Panc1 (cell line): ENCODE data around the gene SH3RF2. TPM values are rescaled to one million over a fixed set of nuclear protein-coding genes. Genes with fewer than 3 reads are reported as not detected.
"Not testable (repeated sequence)": the region's sequence is repeated elsewhere in the genome, so short reads cannot be mapped to it uniquely, and the experiment has no call there.

ENCODE experiments used
- ATAC-seq: fragments of 200-7000 bp; cut with Tn5 transposase; 2 replicates; pipeline ENCODE4 v1.9.1; 2020; ENCODE audit warnings: mild to moderate bottlenecking, moderate library complexity
- BruUV-seq: library from RNA; stranded (reverse); fragments of 400-500 nt; replicated peaks from 2 replicates; lab custom pipeline; 2021; lab: Mats Ljungman, UMichigan
- CTCF ChIA-PET: fragments of 300-600 bp; sonication (Branson Sonifier 250); formaldehyde crosslinking; loops from one replicate; lab custom pipeline; 2022; ENCODE audit warnings: antibody characterized with exemption; lab: Charles Lee
- POLR2A ChIA-PET: fragments of 300-600 bp; sonication (Branson Sonifier 250); formaldehyde crosslinking; loops from one replicate; lab custom pipeline; 2022; ENCODE audit warnings: antibody characterized with exemption; lab: Charles Lee
- DNase-seq: peaks from one replicate; pipeline ENCODE4 v3.0.0-alpha.2; 2010; ENCODE audit warnings: low read depth, low spot score
- H3K27ac ChIP-seq: 2 replicates; pipeline ENCODE4 v1.5.1; 2011; ENCODE audit warnings: mild to moderate bottlenecking, low read length, inconsistent platforms
- H3K27me3 ChIP-seq: fragments of 200-500 bp; sonication (Bioruptor generic); 2 replicates; pipeline ENCODE4 v1.6.0; 2014; ENCODE audit warnings: low read length, inconsistent platforms; ENCODE audit not compliant: control insufficient read depth, insufficient read depth
- H3K36me3 ChIP-seq: fragments of 200-500 bp; sonication (Bioruptor generic); 2 replicates; pipeline ENCODE4 v1.5.1; 2014; ENCODE audit warnings: inconsistent platforms, mild to moderate bottlenecking, low read length, moderate library complexity; ENCODE audit not compliant: control insufficient read depth, insufficient read depth
- H3K4me1 ChIP-seq: 2 replicates; pipeline ENCODE4 v1.5.1; 2011; ENCODE audit warnings: inconsistent platforms, mild to moderate bottlenecking, low read length, moderate library complexity; ENCODE audit not compliant: control insufficient read depth, insufficient read depth
- H3K4me3 ChIP-seq, 2 experiments: 2 replicates each; pipeline ENCODE4 v1.5.1; 2011 to 2012; ENCODE audit warnings: low read depth in 2 of 2, low read length in 2 of 2, mild to moderate bottlenecking in 2 of 2, inconsistent platforms in 1 of 2, moderate library complexity in 1 of 2
- H3K9me3 ChIP-seq: fragments of 200-500 bp; sonication (Bioruptor generic); 2 replicates; pipeline ENCODE4 v1.5.1; 2014; ENCODE audit warnings: low read depth, mild to moderate bottlenecking, inconsistent platforms, low read length, moderate library complexity; ENCODE audit not compliant: control insufficient read depth, insufficient read depth
- POLR2AphosphoS5 ChIP-seq: IDR thresholded peaks from 2 replicates; pipeline ENCODE4 v1.6.1; 2012; ENCODE audit warnings: mild to moderate bottlenecking, low read depth, low read length, moderate library complexity
- SIN3A ChIP-seq: IDR thresholded peaks from 2 replicates; pipeline ENCODE4 v1.6.1; 2012; ENCODE audit warnings: low read depth, mild to moderate bottlenecking, low read length, moderate library complexity, borderline replicate concordance; ENCODE audit not compliant: insufficient read depth
- TCF7L2 ChIP-seq: IDR thresholded peaks from 2 replicates; pipeline ENCODE4 v1.6.1; 2011; ENCODE audit warnings: mild to moderate bottlenecking, low read depth, low read length, inconsistent platforms
- in situ Hi-C: cut with HindIII; loops from 2 replicates; pipeline ENCODE4 v1.10.0; 2016; ENCODE audit warnings: low sequenced_read_pairs, low pct_unique_long_range_greater_than_20kb
- intact Hi-C: fragments of 100-400 bp; cut with micrococcal nuclease; formaldehyde crosslinking; loops from one replicate; pipeline ENCODE4 v1.10.0; 2022; ENCODE audit not compliant: unreplicated experiment
- total RNA-seq: library from RNA; stranded (reverse); gene quantifications from one replicate; pipeline ENCODE4 v1.2.1, GENCODE V29; 2021; ENCODE audit not compliant: unreplicated experiment
- TF ChIP-seq, protein P1 (sequence below): fragments of 450-650 bp; IDR thresholded peaks from 2 replicates; pipeline ENCODE4 v1.5.1; 2017; ENCODE audit warnings: mild to moderate bottlenecking
- TF ChIP-seq, protein P2 (sequence below), 2 experiments: IDR thresholded peaks; 2 replicates each; pipeline ENCODE4 v1.6.1; 2011 to 2012; ENCODE audit warnings: low read depth in 2 of 2, control low read depth in 1 of 2, low read length in 1 of 2, mild to moderate bottlenecking in 1 of 2, moderate library complexity in 1 of 2; ENCODE audit not compliant: insufficient read depth in 1 of 2

Gene SH3RF2
- total RNA-seq, 1 experiment from 2014 or later = 23.1 TPM

DNA sequence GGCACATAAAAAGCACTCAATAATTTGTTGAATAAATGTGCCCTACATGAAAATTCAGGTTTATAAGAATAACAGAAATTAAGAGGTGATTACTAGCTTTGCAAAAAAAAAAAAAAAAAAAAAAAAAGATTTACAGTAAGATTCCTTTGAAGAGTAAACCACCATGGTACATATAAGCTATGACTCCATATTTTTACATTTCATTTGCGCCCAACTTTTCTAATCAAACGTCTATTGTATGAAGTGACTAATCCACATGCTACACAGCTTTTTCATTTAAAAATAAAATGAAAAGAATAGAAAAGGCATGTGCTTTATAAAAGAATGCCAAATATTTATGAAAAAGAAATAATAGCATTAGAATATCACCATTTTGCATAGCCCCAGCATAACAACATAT is 169.1 kb downstream of the SH3RF2 start, which contains the start of gene PLAC8L1:
PLAC8L1 (minus strand) TSS at position 101 of the 400 bp plus-strand sequence. CDS start 1,266 bp downstream, outside the sequence.
- BruUV-seq = no TSS peak
- CTCF ChIA-PET = no interaction called here
- no peaks in the 10 kb centered on the region for H3K27me3 ChIP-seq
- TF ChIP-seq, protein P1, sequence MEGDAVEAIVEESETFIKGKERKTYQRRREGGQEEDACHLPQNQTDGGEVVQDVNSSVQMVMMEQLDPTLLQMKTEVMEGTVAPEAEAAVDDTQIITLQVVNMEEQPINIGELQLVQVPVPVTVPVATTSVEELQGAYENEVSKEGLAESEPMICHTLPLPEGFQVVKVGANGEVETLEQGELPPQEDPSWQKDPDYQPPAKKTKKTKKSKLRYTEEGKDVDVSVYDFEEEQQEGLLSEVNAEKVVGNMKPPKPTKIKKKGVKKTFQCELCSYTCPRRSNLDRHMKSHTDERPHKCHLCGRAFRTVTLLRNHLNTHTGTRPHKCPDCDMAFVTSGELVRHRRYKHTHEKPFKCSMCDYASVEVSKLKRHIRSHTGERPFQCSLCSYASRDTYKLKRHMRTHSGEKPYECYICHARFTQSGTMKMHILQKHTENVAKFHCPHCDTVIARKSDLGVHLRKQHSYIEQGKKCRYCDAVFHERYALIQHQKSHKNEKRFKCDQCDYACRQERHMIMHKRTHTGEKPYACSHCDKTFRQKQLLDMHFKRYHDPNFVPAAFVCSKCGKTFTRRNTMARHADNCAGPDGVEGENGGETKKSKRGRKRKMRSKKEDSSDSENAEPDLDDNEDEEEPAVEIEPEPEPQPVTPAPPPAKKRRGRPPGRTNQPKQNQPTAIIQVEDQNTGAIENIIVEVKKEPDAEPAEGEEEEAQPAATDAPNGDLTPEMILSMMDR = no peak
- TF ChIP-seq, protein P2, sequence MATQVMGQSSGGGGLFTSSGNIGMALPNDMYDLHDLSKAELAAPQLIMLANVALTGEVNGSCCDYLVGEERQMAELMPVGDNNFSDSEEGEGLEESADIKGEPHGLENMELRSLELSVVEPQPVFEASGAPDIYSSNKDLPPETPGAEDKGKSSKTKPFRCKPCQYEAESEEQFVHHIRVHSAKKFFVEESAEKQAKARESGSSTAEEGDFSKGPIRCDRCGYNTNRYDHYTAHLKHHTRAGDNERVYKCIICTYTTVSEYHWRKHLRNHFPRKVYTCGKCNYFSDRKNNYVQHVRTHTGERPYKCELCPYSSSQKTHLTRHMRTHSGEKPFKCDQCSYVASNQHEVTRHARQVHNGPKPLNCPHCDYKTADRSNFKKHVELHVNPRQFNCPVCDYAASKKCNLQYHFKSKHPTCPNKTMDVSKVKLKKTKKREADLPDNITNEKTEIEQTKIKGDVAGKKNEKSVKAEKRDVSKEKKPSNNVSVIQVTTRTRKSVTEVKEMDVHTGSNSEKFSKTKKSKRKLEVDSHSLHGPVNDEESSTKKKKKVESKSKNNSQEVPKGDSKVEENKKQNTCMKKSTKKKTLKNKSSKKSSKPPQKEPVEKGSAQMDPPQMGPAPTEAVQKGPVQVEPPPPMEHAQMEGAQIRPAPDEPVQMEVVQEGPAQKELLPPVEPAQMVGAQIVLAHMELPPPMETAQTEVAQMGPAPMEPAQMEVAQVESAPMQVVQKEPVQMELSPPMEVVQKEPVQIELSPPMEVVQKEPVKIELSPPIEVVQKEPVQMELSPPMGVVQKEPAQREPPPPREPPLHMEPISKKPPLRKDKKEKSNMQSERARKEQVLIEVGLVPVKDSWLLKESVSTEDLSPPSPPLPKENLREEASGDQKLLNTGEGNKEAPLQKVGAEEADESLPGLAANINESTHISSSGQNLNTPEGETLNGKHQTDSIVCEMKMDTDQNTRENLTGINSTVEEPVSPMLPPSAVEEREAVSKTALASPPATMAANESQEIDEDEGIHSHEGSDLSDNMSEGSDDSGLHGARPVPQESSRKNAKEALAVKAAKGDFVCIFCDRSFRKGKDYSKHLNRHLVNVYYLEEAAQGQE (IDR thresholded peaks at IDR 0.05; ENCODE audit: insufficient read depth in 1 of 2, low read depth in 2 of 2, low read length in 1 of 2) = no peak
- no peak for TF ChIP-seq SIN3A
- TF ChIP-seq TCF7L2 = no peak
- no peak for TF ChIP-seq POLR2AphosphoS5
- no peak within 1 kb of the TSS for H3K4me3 ChIP-seq
- intact Hi-C loops = no loop called here
- H3K9me3 ChIP-seq = no peaks in the 10 kb centered on the region
- DNase-seq = no peak
- POLR2A ChIA-PET = interaction anchor here (0.7 kb wide), 1 partner anchor 256 kb away, joined by 12 read pairs; no protein-coding TSS in a partner anchor
- ATAC-seq = no peak
- no peaks in the 10 kb centered on the region for H3K36me3 ChIP-seq
- in situ Hi-C loops = no loop called here
- no peaks in the 10 kb centered on the region for H3K4me1 ChIP-seq
- no peak within 1 kb of the TSS for H3K27ac ChIP-seq

DNA sequence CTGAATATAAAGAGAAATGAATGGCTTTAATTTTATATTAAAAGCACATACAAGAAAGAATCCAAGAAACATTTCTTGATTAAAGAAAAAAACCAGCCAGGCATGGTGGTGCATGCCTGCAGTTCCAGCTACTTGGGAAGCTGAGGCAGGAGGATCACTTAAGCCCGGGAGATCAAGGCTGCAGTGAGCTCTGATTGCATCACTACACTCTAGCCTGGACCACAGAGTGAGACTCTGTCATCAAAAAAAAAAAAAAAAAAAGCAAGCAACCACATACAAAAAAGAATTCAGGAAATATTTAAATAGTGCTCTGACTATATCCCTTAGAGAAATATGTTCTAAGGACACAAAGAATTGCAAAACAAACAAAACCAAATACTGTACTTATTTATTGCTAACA is 171.5 kb downstream of the SH3RF2 start:
- no peaks in the 10 kb centered on the region for H3K4me1 ChIP-seq
- POLR2A ChIA-PET = no interaction called here
- intact Hi-C loops (no loop called here), in situ Hi-C loops (no loop called here)
- BruUV-seq = no TSS peak
- ATAC-seq (no peak), DNase-seq (no peak)
- no peak overlapping the region for H3K4me3 ChIP-seq
- no peaks in the 10 kb centered on the region for H3K27me3 ChIP-seq
- TF ChIP-seq, protein P1 = no peak
- TF ChIP-seq SIN3A = no peak
- TF ChIP-seq, protein P2 (IDR thresholded peaks at IDR 0.05; ENCODE audit: insufficient read depth in 1 of 2, low read depth in 2 of 2, low read length in 1 of 2) = no peak
- TF ChIP-seq TCF7L2 = no peak
- no peak for TF ChIP-seq POLR2AphosphoS5
- peaks cover 5% of the 10 kb centered on the region; the same call in 1 of the 2 replicates for H3K36me3 ChIP-seq
- H3K9me3 ChIP-seq = no peaks in the 10 kb centered on the region
- no peak overlapping the region for H3K27ac ChIP-seq
- CTCF ChIA-PET = no interaction called here

DNA sequence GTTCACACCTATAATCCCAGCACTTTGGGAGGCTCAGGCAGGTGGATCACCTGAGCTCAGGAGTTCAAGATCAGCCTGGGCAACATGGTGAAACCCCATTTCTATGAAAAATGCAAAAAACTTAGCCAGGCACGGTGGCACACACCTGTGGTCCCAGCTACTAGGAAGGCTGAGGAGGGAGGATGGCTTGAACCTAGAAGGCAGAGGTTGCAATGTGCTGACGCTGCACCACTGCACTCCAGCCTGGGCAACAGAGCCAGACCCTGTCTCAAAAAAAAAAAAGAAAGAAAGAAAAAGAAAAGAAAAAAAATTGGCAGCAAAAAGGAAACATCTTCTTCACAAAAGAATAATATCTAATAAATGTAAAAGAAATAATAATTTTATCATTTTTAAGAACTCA is 172.5 kb downstream of the SH3RF2 start:
- ATAC-seq, DNase-seq, H3K4me3 ChIP-seq, CTCF ChIA-PET, intact Hi-C loops, BruUV-seq, H3K9me3 ChIP-seq, H3K4me1 ChIP-seq, POLR2A ChIA-PET, in situ Hi-C loops, H3K27me3 ChIP-seq, H3K27ac ChIP-seq: not testable (repeated sequence)
- peaks cover 12% of the 10 kb centered on the region for H3K36me3 ChIP-seq
